RPMI8226 (cell line): ENCODE data around the gene SMAGP.
A peak's percentile ranks its signal among the peaks of the same experiment; 100 is the strongest.
"Not testable (repeated sequence)": the region's sequence is repeated elsewhere in the genome, so short reads cannot be mapped to it uniquely, and the experiment has no call there.

Experiments used
- DNase-seq: peaks from one replicate; pipeline ENCODE4 v3.0.0-alpha.2; 2015

Gene SMAGP

GRCh38 chr12:51263341-51263740 lies 6.9 kb downstream of the SMAGP start:
- DNase-seq = no peak

- peak; percentile 37 for DNase-seq
These were observed 7.4 kb downstream of the SMAGP start for GRCh38 chr12:51262758-51263177.

- DNase-seq = not testable (repeated sequence)
These were observed 10.6 kb downstream of the SMAGP start for GRCh38 chr12:51259600-51259999.

GRCh38 chr12:51254536-51254935 lies 15.7 kb downstream of the SMAGP start:
- no peak for DNase-seq

- DNase-seq = no peak
These were observed 16.9 kb downstream of the SMAGP start for GRCh38 chr12:51253276-51253675.

GRCh38 chr12:51247523-51248206 lies 22.6 kb downstream of the SMAGP start:
- no peak for DNase-seq

GRCh38 chr12:51246254-51246853 lies 23.9 kb downstream of the SMAGP start:
- no peak for DNase-seq

- DNase-seq = no peak
These were observed 24.6 kb downstream of the SMAGP start for GRCh38 chr12:51245476-51246253.

GRCh38 chr12:51244269-51244668 lies 25.9 kb downstream of the SMAGP start:
- DNase-seq = no peak

- no peak for DNase-seq
These were observed 27.3 kb downstream of the SMAGP start for GRCh38 chr12:51242876-51243275.

GRCh38 chr12:51242120-51242519 lies 28.1 kb downstream of the SMAGP start:
- DNase-seq = no peak

GRCh38 chr12:51240971-51241370 lies 29.2 kb downstream of the SMAGP start:
- no peak for DNase-seq

- DNase-seq = peak; percentile 97
These were observed 31.5 kb downstream of the SMAGP start, which contains the start of gene DAZAP2 for GRCh38 chr12:51238510-51239334. TSS of gene DAZAP2 (plus strand) at chr12:51238826. CDS start at chr12:51238908, 82 bp downstream.

- peak; percentile 73 for DNase-seq
These were observed 32.1 kb downstream of the SMAGP start for GRCh38 chr12:51238037-51238509.

- no peak for DNase-seq
These were observed 35.7 kb downstream of the SMAGP start for GRCh38 chr12:51234530-51234929.

GRCh38 chr12:51232642-51233041 lies 37.6 kb downstream of the SMAGP start:
- no peak for DNase-seq

- no peak for DNase-seq
These were observed 41.0 kb downstream of the SMAGP start for GRCh38 chr12:51229116-51229809.

GRCh38 chr12:51227962-51228361 lies 42.3 kb downstream of the SMAGP start:
- no peak for DNase-seq

- not testable (repeated sequence) for DNase-seq
These were observed 43.1 kb downstream of the SMAGP start for GRCh38 chr12:51227112-51227511.

- no peak for DNase-seq
These were observed 44.4 kb downstream of the SMAGP start for GRCh38 chr12:51225771-51226170.

GRCh38 chr12:51225234-51225633 lies 45.0 kb downstream of the SMAGP start:
- DNase-seq = no peak

GRCh38 chr12:51224625-51225024 lies 45.6 kb downstream of the SMAGP start:
- no peak for DNase-seq
